Activated T-helper 1 cell treated with anti-CD3 and anti-CD28 coated beads, Interleukin-2, amount 50 U/mL, for 16 hours (primary cell): ENCODE results near the gene ENGASE.

Source experiments
- DNase-seq, 2 donors: peaks; one replicate each; pipeline ENCODE4 v3.0.0-alpha.2; 2020; ENCODE audit warnings: low read depth in 1 of 2, low spot score in 1 of 2

ENGASE gene

DNA sequence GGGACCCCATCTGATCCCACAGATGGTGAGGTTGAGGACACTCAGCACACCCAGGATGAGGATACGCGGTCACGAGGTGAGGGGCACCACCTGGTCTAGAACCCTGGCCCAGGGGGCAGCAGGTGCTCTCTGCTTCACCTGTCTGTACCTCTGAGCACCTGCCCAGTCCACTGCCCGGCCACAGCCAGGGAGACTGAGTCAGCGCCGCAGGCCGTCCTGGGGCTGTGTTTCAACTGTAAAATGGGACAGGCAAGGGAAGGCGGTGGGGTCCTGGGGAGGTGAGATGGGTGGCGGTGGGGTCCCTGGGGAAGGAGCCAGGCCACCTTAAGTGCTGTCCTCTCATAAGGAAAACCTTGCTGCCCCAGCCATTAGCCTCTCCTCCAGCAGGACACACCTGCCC is 60.4 kb downstream of the ENGASE start:
- DNase-seq, result no peak

DNA sequence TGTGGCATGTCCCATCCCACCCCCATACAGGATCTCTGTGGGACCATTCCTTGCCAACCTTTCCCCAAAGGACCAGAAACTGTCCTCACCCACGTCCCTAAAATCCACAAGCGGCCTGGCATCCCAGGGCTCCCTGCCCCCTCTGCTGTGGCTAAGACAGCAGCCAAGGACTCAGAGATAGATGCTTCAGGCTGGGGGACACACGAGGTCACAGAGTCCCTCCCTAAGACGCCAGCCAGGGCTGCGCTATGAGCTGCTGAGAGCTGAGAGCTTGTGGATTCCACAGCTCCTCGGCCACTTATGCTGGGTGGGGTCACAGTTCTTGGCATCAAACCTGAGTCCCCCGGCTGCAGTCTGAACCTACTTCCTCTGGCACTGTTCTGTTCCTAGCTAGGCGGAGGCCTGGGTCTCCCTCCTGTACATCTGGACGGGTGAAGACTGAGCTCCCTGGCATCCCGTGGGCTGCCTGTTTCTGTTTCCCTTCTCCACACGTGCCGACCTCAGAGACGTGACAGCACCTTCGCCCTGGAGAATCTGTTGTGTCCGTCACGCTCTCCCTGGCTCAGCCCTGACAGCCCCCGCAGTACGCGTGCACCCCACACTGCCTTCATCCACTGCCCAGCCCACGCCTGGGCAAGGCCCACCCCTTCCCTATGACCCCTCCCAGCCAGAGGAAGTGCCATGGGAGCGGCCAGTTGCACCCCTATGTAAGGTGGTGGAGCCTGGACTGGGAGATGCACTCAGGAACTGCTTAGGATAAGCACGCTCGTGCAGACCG is 61.2 kb downstream of the ENGASE start:
- no peak for DNase-seq
